ENCODE measurements around the gene UQCRFS1.
"Not testable (repeated sequence)": the region's sequence is repeated elsewhere in the genome, so short reads cannot be mapped to it uniquely, and the experiment has no call there.

The UQCRFS1 gene

DNA sequence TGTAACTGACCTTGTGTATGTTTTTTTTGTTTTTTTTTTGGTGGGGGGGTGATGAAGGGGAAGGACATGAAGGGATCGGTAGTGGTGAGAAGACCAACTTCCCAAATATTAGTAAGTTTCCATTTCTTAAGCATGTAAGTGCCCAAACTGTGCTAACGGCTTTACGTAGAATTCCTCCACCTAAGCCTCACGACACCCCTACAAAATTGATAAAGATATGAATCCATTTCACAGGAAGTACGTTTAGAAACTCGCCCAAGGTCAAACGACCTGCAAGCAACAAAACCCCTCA, 649 bp downstream of the UQCRFS1 start:
- no peak for DNase-seq

DNA sequence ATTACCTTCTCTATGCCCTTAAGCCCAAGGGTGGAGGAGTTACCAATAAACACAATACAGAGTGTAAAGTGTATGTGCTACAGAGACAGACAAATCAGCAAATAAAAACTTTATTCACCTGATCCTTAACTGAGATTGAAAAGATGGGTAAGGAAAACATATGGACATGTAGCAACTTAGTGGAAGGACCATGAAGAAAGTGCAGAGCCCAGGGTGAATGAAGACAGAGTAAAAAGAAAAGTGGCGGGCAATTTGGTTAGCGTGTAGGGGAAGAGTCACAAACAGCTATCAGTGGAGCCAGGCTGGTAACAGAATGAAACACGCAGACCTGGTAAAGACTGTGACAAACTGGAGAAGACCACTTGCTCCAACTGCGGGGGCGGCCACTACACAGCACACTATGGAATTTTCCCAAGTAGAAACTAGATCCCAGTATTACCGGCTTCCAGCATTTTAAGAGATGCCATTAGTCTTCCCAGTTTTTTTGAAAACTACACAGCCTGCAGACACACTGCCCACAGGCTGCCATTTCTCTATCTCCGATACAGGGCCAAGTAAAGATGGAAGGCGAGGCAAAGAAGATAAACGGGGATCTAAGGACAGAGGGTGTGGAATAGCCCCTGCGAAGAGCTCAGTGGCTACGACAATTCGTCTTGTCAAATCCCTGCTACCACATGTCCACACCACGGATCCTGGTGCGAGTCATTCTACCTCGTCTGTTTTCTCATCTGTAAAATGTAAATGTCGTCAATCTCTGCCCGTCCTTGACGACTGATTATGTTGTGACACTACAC, 1.2 kb downstream of the UQCRFS1 start:
- no peak for DNase-seq

DNA sequence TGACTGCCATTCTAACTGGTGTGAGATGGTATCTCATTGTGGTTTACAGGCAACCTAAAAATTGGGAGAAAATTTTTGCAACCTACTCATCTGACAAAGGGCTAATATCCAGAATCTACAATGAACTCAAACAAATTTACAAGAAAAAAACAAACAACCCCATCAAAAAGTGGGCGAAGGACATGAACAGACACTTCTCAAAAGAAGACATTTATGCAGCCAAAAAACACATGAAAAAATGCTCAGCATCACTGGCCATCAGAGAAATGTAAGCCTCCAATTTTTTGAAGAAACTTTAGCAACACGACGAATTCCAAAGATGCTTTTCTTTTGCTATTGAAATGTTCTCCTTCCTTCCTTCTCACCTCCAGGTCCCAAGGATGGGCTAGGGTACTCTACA, 1.9 kb downstream of the UQCRFS1 start:
- not testable (repeated sequence) for DNase-seq

DNA sequence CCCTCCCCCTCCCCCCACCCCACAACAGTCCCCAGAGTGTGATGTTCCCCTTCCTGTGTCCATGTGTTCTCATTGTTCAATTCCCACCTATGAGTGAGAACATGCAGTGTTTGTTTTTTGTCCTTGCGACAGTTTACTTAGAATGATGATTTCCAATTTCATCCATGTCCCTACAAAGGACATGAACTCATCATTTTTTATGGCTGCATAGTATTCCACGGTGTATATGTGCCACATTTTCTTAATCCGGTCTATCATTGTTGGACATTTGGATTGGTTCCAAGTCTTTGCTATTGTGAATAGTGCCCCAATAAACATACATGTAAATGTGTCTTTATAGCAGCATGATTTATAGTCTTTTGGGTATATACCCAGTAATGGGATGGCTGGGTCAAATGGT, 2.4 kb downstream of the UQCRFS1 start:
- not testable (repeated sequence) for DNase-seq

DNA sequence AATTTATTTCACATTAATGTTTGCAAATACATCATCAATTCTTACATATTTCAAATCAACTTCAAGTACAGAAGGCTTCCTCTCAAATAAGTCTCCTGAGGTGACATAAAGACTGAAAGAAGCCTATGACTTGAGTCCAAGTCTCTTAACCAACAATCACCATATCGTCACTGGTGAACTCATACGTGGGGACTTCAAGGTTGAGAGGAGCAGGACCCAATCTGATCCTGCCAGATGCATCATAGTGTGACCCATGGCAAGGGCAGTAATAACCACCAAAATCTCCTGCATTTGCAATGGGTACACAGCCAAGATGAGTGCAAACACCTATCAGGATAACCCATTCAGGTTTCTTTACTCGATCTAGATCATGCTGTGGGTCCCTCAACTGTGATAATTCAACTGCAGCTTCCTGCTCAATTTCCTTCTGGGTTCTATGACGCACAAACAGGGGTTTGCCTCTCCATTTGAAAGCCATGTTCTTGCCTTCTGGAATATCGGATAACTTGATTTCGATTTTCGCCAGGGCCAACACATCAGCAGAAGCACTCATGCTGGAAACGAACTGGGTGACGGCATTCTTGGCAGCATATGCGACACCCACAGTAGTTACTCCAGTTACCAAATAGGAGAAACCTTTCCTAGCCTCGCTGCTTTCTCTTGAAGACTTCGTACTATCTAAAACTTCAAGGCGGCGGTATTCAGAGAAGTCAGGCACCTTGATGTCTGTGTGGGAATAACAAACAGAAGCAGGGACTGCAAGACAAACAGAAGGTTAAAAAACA, 5.4 kb downstream of the UQCRFS1 start:
- DNase-seq = not testable (repeated sequence)

GRCh38 chr19:29206453-29206852, 6.5 kb downstream of the UQCRFS1 start:
- no peak for DNase-seq

- no peak for DNase-seq
Measured at GRCh38 chr19:29202281-29202680, 10.7 kb downstream of the UQCRFS1 start.

DNA sequence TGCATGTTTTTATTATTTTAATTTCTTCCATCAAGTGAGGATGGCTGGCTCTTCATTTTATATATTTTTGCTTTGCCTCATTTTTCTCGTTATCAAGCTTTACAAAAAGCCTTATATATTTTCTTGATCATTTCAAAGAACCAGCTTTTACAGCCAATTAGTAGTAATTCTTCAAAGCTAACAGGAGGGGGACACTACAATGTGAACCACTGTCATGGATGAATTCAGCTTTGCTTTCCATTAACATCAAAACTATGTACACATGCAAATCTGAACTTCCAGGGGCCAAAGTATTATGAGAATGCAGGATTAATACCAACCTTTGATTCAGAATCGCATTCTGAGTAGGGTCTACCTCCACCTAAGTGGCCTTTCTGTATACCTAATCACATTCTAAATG, 11.1 kb downstream of the UQCRFS1 start:
- DNase-seq = no peak

GRCh38 chr19:29194658-29195057, 18.3 kb downstream of the UQCRFS1 start:
- no peak for DNase-seq

DNA sequence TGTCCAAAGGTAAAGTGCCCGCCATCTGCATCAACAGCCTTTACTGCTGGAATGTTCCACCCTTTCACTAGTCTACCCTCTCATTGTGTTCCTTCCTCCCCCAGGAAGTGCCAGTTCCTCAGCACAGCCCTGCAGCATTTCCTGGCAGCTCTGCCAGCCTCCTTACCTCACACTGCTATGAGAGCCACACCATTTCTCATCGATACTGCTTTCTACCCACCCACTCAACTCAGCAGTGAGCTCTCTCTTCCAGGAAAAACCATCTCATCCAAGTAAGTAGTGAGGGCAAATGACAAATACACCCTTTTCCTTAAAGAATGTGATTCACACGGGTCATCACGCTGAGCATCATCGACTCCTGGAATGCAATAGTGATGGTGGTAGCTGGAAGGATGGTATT, 19.8 kb downstream of the UQCRFS1 start:
- DNase-seq = no peak

GRCh38 chr19:29191005-29191404, 21.9 kb downstream of the UQCRFS1 start:
- DNase-seq = peak; percentile 7

GRCh38 chr19:29189033-29189360, 24.0 kb downstream of the UQCRFS1 start:
- peak; percentile 63 for DNase-seq

GRCh38 chr19:29188289-29189032, 24.5 kb downstream of the UQCRFS1 start:
- no peak for DNase-seq

DNA sequence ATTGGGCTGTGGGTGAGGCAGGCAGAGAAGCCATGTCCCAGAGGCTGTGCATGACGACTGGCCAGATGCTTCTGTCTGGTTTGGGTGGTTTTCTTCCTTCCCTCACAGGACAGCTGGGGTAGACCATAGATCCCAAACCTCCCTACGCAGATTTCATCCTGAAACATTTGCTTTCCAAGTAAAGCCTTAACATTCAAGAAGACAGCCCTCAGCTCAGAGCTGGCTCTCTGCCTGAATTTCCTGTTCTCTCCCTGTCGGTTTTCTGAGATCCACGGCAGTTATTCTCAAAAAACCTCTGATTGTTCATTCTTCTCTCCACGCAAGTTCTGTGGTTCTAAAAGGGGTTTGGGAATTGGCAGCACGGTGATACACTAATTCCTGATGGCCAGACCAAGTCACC, 25.3 kb downstream of the UQCRFS1 start:
- no peak for DNase-seq

DNA sequence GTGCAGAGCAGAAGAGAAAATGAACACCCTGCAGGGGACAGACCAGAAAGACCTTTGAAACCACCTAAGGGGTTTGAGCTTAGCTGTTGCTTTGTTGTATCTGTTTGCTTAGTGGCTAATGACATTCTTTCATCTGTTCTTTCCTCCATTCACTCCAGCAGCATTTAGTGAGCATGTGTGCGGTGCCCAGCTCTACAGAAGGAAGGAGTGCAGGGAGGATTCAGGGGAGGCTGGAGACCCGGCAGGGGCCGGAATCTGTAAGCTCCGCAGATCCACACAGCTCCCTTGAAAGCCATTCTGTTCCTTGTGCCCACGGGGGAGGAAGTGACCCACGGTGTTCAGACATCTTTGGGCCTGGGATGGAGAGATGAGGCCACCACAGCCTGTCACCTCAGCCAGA, 27.5 kb downstream of the UQCRFS1 start:
- no peak for DNase-seq

GRCh38 chr19:29176981-29177754, 35.8 kb downstream of the UQCRFS1 start:
- DNase-seq = no peak

- no peak for DNase-seq
Measured at GRCh38 chr19:29173896-29174295, 39.1 kb downstream of the UQCRFS1 start.

- DNase-seq = no peak
Measured at GRCh38 chr19:29172302-29172701, 40.6 kb downstream of the UQCRFS1 start.

- DNase-seq = no peak
Measured at GRCh38 chr19:29171525-29171924, 41.4 kb downstream of the UQCRFS1 start.

GRCh38 chr19:29170554-29170953, 42.4 kb downstream of the UQCRFS1 start:
- no peak for DNase-seq

DNA sequence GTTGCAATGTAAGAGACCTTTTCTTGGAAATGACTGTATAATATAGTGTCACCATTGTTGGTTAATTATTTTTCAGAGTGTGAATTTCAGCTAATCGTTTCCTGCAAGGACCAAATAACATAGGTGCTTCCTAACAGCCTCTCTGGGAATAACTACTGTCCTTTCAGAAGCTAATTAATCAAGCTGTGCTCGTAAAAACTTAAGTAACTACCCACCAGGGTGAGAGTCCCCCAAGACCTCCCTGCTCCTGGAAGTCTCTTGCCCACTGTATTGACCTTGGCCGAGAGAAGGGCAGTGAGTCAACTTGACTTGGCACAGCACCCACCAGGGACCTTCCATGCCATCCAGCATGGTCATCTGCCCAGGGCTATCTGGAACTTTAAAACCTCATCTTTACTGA, 50.3 kb downstream of the UQCRFS1 start:
- DNase-seq = no peak

DNA sequence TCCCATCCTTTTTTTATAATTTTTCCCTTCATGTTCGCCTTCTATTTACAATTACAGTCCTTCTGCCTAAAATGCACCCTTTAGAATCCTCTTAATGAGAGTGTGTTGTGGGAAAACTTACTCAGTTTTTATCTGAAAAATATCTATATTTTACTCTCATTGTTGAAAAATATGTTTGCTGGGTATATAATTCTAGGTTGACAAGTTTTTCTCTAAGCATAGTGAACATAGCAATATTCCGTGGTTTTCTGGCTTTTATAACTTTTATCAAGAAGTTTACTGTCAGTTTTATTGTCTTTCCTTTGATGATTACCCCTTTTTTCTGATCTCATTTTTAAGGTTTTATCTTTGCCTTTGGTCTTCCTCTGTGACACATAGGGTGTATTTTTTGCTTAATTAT, 57.3 kb downstream of the UQCRFS1 start:
- DNase-seq = no peak
